ENCODE results near the gene XXYLT1.
"Not testable (repeated sequence)": the region's sequence is repeated elsewhere in the genome, so short reads cannot be mapped to it uniquely, and the experiment has no call there.

Gene XXYLT1

GRCh38 chr3:195057716-195058115 is 213.2 kb downstream of the XXYLT1 start:
- DNase-seq: no peak

GRCh38 chr3:195056506-195056905 is 214.5 kb downstream of the XXYLT1 start:
- DNase-seq: no peak

GRCh38 chr3:195054311-195054710 is 216.6 kb downstream of the XXYLT1 start:
- DNase-seq: no peak

- DNase-seq: no peak
These were observed 218.0 kb downstream of the XXYLT1 start for GRCh38 chr3:195052939-195053338.

- not testable (repeated sequence) for DNase-seq
These were observed 220.7 kb downstream of the XXYLT1 start for GRCh38 chr3:195050296-195050695.

GRCh38 chr3:195048059-195048905 is 222.7 kb downstream of the XXYLT1 start:
- no peak for DNase-seq

GRCh38 chr3:195047536-195047935 is 223.4 kb downstream of the XXYLT1 start:
- DNase-seq: no peak

GRCh38 chr3:195046441-195046840 is 224.5 kb downstream of the XXYLT1 start:
- DNase-seq: no peak

GRCh38 chr3:195045481-195046210 is 225.3 kb downstream of the XXYLT1 start:
- no peak for DNase-seq

GRCh38 chr3:195044411-195044810 is 226.5 kb downstream of the XXYLT1 start:
- DNase-seq: no peak

GRCh38 chr3:195043607-195044339 is 227.2 kb downstream of the XXYLT1 start:
- no peak for DNase-seq

- no peak for DNase-seq
These were observed 228.0 kb downstream of the XXYLT1 start for GRCh38 chr3:195042743-195043606.

- no peak for DNase-seq
These were observed 228.9 kb downstream of the XXYLT1 start for GRCh38 chr3:195041871-195042742.

GRCh38 chr3:195040773-195041520 is 230.0 kb downstream of the XXYLT1 start:
- DNase-seq: no peak

- no peak for DNase-seq
These were observed 230.9 kb downstream of the XXYLT1 start for GRCh38 chr3:195040094-195040493.

- DNase-seq: no peak
These were observed 231.6 kb downstream of the XXYLT1 start for GRCh38 chr3:195039180-195039843.

- DNase-seq: no peak
These were observed 232.8 kb downstream of the XXYLT1 start for GRCh38 chr3:195038161-195038560.

GRCh38 chr3:195037586-195037985 is 233.4 kb downstream of the XXYLT1 start:
- DNase-seq: not testable (repeated sequence)

GRCh38 chr3:195036974-195037373 is 234.0 kb downstream of the XXYLT1 start:
- DNase-seq: no peak

GRCh38 chr3:195036574-195036973 is 234.4 kb downstream of the XXYLT1 start:
- DNase-seq: no peak
